HT1080 (cell line): ENCODE results near the gene RASSF3. TPM values are rescaled to one million over a fixed set of nuclear protein-coding genes. Genes with fewer than 3 reads are reported as not detected.
"Not testable (repeated sequence)": the region's sequence is repeated elsewhere in the genome, so short reads cannot be mapped to it uniquely, and the experiment has no call there.

Experiments
- DNase-seq: peaks from one replicate; pipeline ENCODE4 v3.0.0-alpha.2; 2015; ENCODE audit warnings: low read depth
- total RNA-seq: library from RNA; depleted of rRNA; stranded (reverse); fragments of >200 nt; shearing (Covaris generic); gene quantifications from 2 replicates; pipeline ENCODE4 v1.2.3, GENCODE V29; 2014

RASSF3 gene
- total RNA-seq, 1 experiment from 2014 or later, result 19.7 TPM

DNA sequence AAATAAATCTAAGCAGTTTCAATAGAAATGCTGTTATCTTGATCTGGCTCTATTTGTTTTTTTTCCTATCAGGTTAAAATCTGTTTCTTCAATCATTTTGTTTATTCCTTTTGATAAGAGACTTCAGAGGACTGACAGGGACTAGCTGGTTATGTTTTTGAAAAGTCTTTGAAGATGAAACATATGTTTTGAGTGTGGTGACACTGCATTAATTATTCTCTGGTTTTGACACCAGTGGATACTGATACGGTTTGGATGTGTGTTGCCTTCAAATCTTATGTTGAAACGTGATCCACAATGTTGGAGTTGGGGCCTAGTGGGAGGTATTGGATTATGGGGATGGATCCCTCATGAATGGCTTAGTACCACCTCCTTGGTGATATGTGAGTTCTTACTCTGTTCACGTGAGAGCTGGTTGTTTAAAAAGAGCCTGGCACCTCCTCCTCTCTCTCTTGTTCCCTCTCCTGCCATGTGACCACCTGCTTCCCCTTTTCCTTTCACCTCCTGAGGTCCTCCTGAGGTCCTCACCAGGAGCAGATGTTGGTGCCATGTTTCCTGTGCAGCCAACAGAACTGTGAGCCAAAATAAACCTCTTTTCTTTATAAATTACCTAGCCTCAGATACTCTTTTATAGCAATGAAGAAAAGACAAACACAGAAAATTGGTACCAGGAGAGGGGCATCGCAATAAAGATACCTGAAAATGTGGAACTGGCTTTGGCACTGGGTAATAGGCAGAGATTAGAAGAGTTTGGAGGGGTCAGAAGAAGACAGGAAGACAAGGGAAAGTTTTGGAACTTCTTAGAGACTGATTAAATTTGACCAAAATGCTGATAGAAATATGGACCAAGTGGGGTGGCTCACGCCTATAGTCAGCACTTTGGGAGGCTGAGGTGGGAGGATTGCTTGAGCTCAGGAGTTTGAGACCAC, 23.0 kb downstream of the RASSF3 start:
- no peak for DNase-seq

GRCh38 chr12:64633940-64634337, 23.6 kb downstream of the RASSF3 start:
- peak; percentile 87 for DNase-seq

DNA sequence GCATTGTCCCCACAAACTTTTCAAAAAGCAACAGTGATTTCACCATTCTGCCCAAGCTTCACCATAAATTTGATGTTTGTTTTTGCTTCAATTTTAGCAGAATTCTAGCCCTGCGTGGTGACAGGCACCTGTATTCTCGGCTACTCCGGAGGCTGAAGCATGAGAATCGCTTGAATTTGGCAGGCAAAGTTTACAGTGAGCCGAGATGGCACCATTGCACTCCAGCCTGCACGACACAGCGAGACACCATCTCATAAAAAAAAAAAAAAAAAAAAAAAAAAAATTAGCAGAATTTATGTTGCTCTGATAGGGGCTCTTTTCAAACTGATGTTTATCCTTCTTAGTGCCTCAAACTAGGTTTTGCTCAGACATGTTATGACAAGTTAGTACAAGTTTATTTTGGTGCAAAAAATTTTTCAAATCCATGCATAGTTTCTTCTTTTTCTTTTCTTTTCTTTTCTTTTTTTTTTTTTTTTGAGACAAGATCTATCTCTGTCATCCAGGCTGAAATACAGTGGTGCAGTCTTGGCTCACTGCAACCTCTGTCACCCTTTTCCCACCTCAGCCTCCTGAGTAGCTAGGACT, 24.3 kb downstream of the RASSF3 start:
- no peak for DNase-seq

- DNase-seq, result no peak
Measured at GRCh38 chr12:64635356-64635998, 25.2 kb downstream of the RASSF3 start.

DNA sequence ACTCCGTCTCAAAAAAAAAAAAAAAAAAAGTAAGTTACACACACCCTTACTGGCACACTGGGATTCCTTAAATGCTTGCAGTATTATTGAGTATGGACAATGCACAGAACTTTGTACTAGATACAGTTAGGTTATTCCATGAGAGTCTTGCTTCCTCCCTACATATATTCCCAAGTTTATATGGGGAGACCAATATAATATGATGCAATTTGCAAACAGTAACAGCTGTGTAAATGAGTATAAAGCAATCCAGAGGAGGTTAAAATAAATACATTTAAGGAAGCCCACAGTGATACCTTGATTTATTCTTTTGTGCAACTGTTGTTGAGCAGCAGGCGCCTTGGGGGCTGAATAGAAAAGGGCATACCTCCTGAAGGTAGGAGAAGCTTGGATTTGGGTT, 26.6 kb downstream of the RASSF3 start:
- no peak for DNase-seq

GRCh38 chr12:64639466-64639865, 29.2 kb downstream of the RASSF3 start:
- DNase-seq, result no peak

DNA sequence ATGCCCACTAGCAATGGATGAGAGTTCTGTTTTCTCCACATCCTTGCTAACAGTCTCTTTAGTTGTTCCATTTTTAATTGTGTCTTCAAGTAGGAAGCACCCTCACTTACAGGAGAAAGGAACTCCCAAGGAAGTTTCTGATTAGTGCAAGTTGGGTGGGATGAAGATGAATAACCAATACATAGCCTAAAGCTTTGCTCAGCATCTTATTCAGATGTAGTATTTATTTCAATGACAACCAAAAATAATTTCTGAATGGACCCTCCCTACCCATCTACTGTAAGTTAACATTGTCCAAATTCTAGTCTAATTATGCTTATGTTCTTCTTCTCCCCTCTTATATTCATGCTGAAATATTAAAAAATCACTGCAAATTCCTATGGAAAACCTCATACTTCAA, 36.0 kb downstream of the RASSF3 start:
- no peak for DNase-seq

GRCh38 chr12:64649487-64649886, 39.2 kb downstream of the RASSF3 start:
- no peak for DNase-seq

GRCh38 chr12:64650762-64651161, 40.5 kb downstream of the RASSF3 start:
- DNase-seq, result no peak

DNA sequence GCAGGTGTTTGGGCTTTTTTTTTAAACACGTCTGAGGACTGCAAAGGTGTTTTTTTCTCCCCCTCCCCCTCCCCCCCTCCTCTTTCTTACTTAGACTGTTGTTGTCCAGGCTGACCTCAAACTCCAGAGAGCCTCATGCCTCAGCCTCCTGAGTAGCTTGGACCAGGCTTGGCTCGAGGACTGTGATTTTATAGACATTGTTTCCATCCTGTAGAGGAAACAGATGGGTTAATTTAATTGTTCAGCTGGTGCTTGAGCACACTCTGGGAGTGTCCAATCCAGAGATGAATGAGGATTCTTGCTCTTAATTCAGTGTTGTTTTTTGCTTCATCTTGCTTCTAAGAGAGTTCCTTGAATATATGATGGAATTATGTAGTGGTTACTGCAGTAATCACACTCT, 42.1 kb downstream of the RASSF3 start:
- DNase-seq, result no peak

DNA sequence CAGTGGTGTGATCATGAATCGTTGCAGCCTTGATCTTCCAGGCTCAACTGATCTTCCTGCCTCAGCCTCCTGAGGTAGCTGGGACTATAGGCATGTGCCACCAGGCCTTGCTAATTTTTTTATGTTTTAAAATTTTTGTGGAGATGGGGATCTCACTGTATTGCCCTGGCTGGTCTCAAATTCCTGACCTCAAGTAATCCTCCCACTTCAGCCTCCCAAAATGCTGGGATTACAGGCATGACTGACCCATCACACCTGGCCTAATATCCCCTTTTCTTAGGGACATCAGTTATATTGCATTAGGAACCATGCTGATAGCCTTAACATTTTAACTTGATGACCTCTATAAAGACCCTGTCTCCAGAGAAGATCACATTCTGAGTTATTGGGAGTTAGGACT, 42.8 kb downstream of the RASSF3 start:
- no peak for DNase-seq

GRCh38 chr12:64653907-64654306, 43.6 kb downstream of the RASSF3 start:
- not testable (repeated sequence) for DNase-seq

DNA sequence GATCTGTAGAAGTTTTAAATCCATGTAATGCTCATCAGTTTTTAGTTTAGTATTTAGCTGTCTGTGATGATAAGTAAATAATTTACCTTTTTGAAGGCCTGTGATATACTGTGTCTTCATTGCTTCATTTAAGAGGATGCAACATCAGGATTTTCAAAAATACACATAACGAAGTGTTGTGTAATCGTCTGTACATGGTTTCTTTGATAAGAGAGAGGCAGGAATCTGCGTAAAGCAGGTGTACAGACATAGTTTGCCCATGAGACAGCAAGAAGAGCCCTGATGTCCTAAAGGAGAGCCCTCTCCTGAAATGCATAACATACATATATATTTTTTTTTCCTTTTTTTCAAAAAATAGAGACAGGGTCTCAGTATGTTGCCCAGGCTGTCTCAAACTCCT, 44.8 kb downstream of the RASSF3 start:
- no peak for DNase-seq

DNA sequence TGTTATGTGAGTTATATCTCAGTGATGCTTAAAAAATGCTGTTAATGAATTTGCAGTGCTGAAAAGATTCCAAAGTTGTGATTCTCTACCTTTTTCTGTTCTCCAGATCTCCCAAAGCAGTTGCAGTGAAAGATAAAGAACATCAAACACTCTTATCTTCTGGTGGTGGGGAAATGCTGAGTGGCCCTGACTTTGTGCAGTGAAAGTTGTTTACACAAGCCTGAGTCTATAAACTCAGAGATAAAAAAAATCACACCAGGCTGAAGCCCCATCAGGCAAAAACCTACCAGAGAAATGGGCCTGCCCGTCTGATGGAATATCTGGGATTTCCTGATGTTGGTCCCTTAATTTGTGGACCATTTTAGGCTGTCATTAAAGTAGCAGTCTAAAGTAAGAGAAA, 46.1 kb downstream of the RASSF3 start:
- no peak for DNase-seq

DNA sequence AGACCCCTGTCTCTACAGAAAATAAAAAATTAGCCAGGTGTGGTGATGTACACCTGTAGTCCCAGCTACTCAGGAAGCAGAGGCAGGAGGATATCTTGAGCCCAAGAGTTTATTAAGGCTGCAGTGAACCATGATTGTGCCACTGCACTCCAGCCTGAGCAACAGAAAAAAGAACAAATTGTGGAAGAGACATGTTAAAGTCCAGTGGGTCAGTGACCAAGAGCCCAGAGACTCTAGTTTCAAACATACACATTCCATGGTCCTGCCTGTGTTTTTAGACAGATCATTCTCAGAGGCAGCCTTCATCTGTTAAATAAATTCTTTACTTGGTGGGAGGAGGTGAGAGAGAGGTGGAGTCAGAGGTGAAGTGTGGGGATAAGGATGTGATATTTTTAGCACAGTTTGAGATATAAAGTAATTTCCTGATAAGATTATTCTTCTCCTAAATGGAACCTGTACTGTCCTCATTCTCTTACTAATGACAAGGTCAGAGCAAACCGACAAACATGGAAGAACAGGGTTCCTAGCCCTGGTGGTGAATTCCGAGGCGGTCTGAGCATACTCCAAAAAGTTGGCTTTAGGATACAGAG, 48.7 kb downstream of the RASSF3 start:
- no peak for DNase-seq

DNA sequence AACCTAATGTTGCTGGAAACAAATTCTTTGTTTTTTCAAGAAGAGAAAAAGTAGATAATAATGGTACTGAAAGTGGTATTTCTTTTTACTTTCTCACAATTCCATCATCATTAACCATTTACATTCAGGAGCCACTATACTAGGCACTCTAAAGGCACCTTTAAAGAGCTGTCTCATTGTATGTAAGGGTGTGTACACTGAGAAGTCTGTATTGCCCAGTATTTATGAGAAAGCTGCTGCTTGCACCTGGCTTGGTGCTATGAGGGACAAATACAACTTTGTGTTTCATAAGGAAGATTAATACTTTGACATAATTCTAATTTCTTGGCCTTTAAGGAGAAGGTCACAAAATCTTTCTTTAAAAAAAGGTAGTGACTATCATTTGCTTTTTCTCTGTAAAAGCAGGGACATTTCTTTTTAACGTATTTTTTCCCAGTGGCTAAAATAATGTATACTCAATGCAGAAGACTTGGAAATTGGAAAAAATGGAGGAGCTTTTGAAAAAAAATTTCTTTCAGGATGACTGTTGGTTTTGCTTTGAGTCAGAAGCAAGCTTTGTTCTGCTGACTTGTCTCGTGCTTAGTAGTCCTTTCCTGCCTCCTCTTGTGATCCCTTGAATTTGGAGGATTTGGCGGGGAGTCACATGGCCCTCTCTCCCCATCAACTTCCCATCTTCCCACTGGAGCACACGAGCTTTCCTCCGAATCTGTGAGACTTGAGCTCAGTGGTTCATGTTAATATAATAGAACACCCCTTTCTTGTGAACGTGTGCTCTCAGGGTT, 50.1 kb downstream of the RASSF3 start:
- DNase-seq, result no peak

- DNase-seq, result no peak
Measured at GRCh38 chr12:64663015-64663414, 52.7 kb downstream of the RASSF3 start.

GRCh38 chr12:64665514-64665913, 55.2 kb downstream of the RASSF3 start:
- DNase-seq, result no peak

DNA sequence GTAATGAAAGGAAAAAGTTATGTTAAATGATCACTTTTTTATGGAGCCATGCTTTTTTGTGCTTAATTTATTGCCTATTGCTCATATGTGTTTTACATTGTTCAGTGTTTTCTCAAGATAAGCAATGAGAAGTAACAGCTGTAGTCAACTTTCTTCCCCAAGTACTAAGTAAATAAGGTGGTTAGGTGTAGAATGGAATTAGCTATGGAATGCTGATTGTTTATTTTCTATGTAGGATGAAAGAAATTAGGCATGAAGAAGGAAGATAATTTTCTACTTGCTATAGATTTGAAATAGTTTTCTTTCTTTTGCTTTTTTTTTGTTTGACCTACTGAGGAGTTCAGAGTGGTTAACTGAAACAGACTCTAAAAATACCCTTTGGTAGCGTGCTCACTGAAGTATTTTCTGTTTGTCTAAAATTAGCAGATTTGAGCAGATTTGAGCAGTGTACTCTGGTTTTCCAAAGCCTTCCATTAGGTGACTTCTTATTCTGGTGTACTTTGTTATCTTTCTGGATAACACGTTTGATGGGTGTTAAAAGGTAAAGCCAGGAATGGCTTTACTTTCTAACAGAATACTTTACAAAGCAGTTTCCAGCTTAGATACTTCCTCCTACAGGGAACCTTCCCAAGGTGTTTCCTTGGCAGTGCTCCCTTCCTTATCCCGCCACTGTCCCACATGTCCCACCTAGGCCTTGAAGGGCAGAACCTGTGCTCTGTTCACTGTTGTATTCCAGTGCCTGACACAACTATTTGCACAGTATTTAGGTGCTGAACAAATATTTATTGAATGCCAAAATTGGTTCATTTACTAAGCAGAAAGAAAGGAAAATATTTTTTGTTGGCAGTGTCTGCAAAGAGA, 56.0 kb downstream of the RASSF3 start:
- DNase-seq, result no peak

DNA sequence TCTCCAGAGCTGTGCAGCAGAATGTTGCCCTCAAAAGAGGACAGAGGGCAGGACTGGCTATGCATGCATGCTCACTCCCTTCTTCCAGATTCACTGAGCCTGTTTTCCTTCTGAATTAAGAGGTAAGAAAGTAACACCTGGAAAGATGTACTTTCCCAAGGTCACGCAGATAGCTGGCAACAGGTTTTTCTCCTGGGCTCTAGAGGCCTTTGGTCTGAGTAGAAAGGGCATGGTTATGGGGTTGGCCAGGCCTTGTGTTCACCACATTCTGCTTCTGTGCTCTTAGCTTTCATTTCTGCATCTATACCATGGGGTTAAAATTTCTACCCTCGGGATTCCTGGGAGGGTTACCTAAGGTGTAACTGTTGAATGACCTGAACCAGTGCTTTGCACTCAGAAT, 57.5 kb downstream of the RASSF3 start:
- DNase-seq, result no peak
